Thyroid gland (tissue), 4 donors: ENCODE data around the gene PTGDS.
A peak's percentile ranks its signal among the peaks of the same experiment; 100 is the strongest.

Experiments used
- POLR2A ChIP-seq, 2 donors: fragments of 450-650 bp; IDR thresholded peaks; one replicate each; pipeline ENCODE4 v1.6.1; 2017; ENCODE audit warnings: antibody characterized with exemption in 2 of 2, mild to moderate bottlenecking in 2 of 2, moderate library complexity in 1 of 2
- TF ChIP-seq, protein P1 (sequence below), 6 experiments: fragments of 200-600 bp in 3 of 6; fragments of 450-650 bp in 3 of 6; sonication (generic) in 3 of 6; IDR thresholded peaks; one replicate each; pipeline ENCODE4 v1.5.1; 2016 to 2019; ENCODE audit warnings: antibody characterized with exemption in 6 of 6, mild to moderate bottlenecking in 2 of 6, inconsistent platforms in 1 of 6, moderate library complexity in 1 of 6

DNA sequence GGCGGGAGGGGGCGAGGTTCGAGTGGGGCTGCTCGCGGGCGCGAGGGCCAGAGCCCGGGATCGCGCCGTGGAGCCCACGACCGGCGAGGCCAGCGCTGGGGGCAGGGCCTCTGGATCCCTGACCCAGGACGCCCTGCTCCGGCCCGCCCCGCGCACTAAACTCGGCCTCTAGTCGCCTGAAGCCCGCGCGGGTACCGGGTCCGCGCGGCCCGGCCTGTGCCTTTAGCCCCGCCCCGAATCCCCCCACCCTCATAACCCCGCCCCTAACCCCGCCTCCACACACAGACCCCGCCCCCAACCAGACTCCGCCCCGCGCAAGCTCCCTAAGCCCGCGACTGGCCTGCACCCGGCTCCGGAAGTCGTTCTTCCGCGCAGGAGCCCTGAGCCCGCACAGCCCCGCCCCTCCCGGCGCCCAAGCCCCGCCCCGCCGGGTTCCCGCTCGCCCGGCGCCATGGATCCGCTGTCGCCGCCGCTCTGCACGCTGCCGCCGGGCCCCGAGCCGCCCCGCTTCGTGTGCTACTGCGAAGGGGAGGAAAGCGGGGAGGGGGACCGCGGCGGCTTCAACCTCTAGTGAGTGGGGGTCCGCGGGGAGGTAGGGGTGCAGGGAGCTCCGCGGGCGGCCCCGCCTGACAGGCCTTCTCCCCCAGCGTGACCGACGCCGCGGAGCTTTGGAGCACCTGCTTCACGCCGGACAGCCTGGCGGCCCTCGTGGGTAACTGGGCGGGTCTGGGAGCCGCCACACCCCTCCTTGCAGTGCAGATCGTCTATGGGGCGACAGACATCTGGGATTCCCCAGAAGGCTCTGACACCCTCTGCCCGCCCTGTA is 14.9 kb downstream of the PTGDS start, which contains the start of gene PAXX:
- TF ChIP-seq, protein P1, sequence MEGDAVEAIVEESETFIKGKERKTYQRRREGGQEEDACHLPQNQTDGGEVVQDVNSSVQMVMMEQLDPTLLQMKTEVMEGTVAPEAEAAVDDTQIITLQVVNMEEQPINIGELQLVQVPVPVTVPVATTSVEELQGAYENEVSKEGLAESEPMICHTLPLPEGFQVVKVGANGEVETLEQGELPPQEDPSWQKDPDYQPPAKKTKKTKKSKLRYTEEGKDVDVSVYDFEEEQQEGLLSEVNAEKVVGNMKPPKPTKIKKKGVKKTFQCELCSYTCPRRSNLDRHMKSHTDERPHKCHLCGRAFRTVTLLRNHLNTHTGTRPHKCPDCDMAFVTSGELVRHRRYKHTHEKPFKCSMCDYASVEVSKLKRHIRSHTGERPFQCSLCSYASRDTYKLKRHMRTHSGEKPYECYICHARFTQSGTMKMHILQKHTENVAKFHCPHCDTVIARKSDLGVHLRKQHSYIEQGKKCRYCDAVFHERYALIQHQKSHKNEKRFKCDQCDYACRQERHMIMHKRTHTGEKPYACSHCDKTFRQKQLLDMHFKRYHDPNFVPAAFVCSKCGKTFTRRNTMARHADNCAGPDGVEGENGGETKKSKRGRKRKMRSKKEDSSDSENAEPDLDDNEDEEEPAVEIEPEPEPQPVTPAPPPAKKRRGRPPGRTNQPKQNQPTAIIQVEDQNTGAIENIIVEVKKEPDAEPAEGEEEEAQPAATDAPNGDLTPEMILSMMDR (IDR thresholded peaks at IDR 0.05): peak in 1 of 6 experiments; percentile 12
- peak in 1 of 2 donors; percentile 53 for TF ChIP-seq POLR2A (IDR thresholded peaks at IDR 0.05)
